Frontal cortex (tissue), 4 donors: ENCODE data around the gene TMPRSS13. TPM values are rescaled to one million over a fixed set of nuclear protein-coding genes. Genes with fewer than 3 reads are reported as not detected.

ENCODE experiments used
- DNase-seq, 2 donors: peaks; one replicate each; pipeline ENCODE4 v3.0.0; 2012; ENCODE audit warnings: low spot score in 2 of 2
- FAIRE-seq: peaks from 2 replicates; lab custom pipeline; 2012; peaks lifted over from hg19 to GRCh38; lab: Jason Lieb, UNC
- total RNA-seq: library from RNA; depleted of rRNA; stranded (reverse); fragments of >200 nt; gene quantifications from one replicate; pipeline ENCODE4 v1.2.3, GENCODE V29; 2014
- donor health status: control.
- donor health status: control.
- donor health status: control.

The TMPRSS13 gene
- total RNA-seq, 1 donor from 2014 or later: 0.41 TPM

GRCh38 chr11:117862753-117863152, 66.4 kb downstream of the TMPRSS13 start:
- DNase-seq (no peak), FAIRE-seq (no peak)

- no peak for DNase-seq
- FAIRE-seq: no peak
These were observed 67.0 kb downstream of the TMPRSS13 start for GRCh38 chr11:117862019-117862725.

GRCh38 chr11:117861151-117862018, 67.8 kb downstream of the TMPRSS13 start:
- DNase-seq: no peak
- FAIRE-seq: no peak

GRCh38 chr11:117860139-117860538, 69.1 kb downstream of the TMPRSS13 start:
- no peak for DNase-seq
- no peak for FAIRE-seq

- DNase-seq: no peak
- no peak for FAIRE-seq
These were observed 69.6 kb downstream of the TMPRSS13 start for GRCh38 chr11:117859488-117860112.

GRCh38 chr11:117859061-117859460, 70.1 kb downstream of the TMPRSS13 start:
- DNase-seq (no peak), FAIRE-seq (no peak)

- DNase-seq (no peak), FAIRE-seq (no peak)
These were observed 71.3 kb downstream of the TMPRSS13 start for GRCh38 chr11:117857734-117858414.

GRCh38 chr11:117855912-117856651, 73.1 kb downstream of the TMPRSS13 start:
- FAIRE-seq (no peak), DNase-seq (no peak)

- FAIRE-seq (no peak), DNase-seq (no peak)
These were observed 73.9 kb downstream of the TMPRSS13 start for GRCh38 chr11:117855186-117855845.

GRCh38 chr11:117852309-117852708, 76.9 kb downstream of the TMPRSS13 start:
- no peak for FAIRE-seq
- no peak for DNase-seq

- DNase-seq (no peak), FAIRE-seq (no peak)
These were observed 77.3 kb downstream of the TMPRSS13 start for GRCh38 chr11:117851852-117852251.

GRCh38 chr11:117851106-117851505, 78.1 kb downstream of the TMPRSS13 start:
- no peak for FAIRE-seq
- DNase-seq: no peak

Other genes starting within 250 kb of the TMPRSS13 start
- 6.1 TPM for gene DSCAML1, start 132.2 kb downstream of the TMPRSS13 start, total RNA-seq
- 0.82 TPM for gene FXYD2, start 104.7 kb downstream of the TMPRSS13 start, total RNA-seq
- gene FXYD6, start 52.7 kb downstream of the TMPRSS13 start, total RNA-seq: 69.3 TPM
- gene IL10RA, start 57.0 kb upstream of the TMPRSS13 start, total RNA-seq: 2.0 TPM
- not detected for gene TMPRSS4, start 147.7 kb upstream of the TMPRSS13 start, total RNA-seq
- not detected for gene SMIM35, start 157.6 kb upstream of the TMPRSS13 start, total RNA-seq
- 5.7 TPM for gene SCN4B, start 223.4 kb upstream of the TMPRSS13 start, total RNA-seq
- 4.9 TPM for gene SCN2B, start 247.2 kb upstream of the TMPRSS13 start, total RNA-seq